ENCODE data around the gene SAMHD1. TPM values are rescaled to one million over a fixed set of nuclear protein-coding genes. Genes with fewer than 3 reads are reported as not detected.

Gene SAMHD1
- total RNA-seq, 4 donors from 2014 or later: 17.0 to 212 (median 66.0) TPM

- peaks cover 0 to 4% (median 0%) of the 10 kb centered on the region in 3 donors for H3K36me3 ChIP-seq
- 67 to 74% methylated on average over 6 of the region's 6 CpGs for WGBS, 2 donors
- no peak overlapping the region for H3K4me3 ChIP-seq
- TF ChIP-seq POLR2A (IDR thresholded peaks at IDR 0.05): no peak
- TF ChIP-seq, protein P1, sequence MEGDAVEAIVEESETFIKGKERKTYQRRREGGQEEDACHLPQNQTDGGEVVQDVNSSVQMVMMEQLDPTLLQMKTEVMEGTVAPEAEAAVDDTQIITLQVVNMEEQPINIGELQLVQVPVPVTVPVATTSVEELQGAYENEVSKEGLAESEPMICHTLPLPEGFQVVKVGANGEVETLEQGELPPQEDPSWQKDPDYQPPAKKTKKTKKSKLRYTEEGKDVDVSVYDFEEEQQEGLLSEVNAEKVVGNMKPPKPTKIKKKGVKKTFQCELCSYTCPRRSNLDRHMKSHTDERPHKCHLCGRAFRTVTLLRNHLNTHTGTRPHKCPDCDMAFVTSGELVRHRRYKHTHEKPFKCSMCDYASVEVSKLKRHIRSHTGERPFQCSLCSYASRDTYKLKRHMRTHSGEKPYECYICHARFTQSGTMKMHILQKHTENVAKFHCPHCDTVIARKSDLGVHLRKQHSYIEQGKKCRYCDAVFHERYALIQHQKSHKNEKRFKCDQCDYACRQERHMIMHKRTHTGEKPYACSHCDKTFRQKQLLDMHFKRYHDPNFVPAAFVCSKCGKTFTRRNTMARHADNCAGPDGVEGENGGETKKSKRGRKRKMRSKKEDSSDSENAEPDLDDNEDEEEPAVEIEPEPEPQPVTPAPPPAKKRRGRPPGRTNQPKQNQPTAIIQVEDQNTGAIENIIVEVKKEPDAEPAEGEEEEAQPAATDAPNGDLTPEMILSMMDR (IDR thresholded peaks at IDR 0.05): no peak
- no peak overlapping the region for H3K27ac ChIP-seq
- intact Hi-C loops (cut with DNase I): no loop called here
- no peak for DNase-seq
- H3K27me3 ChIP-seq: no peaks in the 10 kb centered on the region
- peaks cover 0 to 23% (median 9%) of the 10 kb centered on the region in 3 donors for H3K4me1 ChIP-seq
- no peaks in the 10 kb centered on the region for H3K9me3 ChIP-seq
Observed at GRCh38 chr20:36883977-36884535, 67.5 kb downstream of the SAMHD1 start.

DNA sequence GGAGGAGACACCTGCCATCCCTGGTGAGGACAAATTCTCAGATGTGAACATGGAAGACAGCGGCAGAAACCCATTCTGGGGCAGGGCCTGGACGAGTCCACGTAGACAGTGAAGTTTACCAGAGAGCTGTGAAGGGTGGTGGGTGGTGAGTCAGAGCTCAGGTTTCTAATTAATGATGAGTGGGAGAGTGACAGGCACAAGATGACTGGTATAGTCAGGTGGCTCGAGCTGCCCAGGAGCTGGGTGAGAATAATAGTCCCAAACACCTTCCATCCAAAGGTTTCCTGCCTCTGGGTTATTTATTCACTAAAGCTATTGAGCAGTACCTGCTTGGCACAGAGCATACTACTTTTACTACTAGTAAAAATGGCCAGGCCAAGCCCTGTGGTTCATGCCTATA lies 69.6 kb downstream of the SAMHD1 start:
- Histone ChIP-seq H3K27ac (no peak overlapping the region), H3K9me3 (no peaks in the 10 kb centered on the region), H3K4me1 (peaks cover 4 to 24% (median 7%) of the 10 kb centered on the region in 3 donors), H3K4me3 (no peak overlapping the region), H3K27me3 (no peaks in the 10 kb centered on the region), H3K36me3 (no peaks in the 10 kb centered on the region)
- intact Hi-C loops (cut with DNase I): no loop called here
- WGBS, 2 donors: 52 to 62% methylated on average over 4 of the region's 4 CpGs
- TF ChIP-seq, protein P1 (IDR thresholded peaks at IDR 0.05): no peak
- TF ChIP-seq POLR2A (IDR thresholded peaks at IDR 0.05): no peak
- DNase-seq: no peak

DNA sequence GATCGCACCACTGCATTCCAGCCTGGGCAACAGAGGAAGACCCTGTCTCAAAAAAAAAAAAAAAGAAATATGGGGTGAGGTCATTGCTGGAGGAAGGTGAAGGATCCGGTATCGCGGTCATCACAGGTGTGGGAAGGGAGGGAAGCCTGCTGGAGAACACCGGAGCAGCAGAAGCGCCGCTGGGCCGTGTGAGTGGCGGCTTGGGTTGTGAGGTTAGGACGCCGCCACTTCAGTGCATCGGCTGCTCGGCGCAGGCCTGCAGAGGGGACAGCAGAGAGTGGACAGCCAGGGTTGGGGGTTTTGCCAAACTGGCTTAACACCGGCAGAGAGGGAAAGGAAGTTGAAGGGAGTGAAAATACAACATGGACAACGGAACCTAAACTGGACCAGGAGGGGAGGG lies 70.2 kb downstream of the SAMHD1 start:
- no peak for DNase-seq
- intact Hi-C loops (cut with DNase I): no loop called here
- WGBS, 2 donors: 88 to 89% methylated on average over 16 of the region's 16 CpGs
- TF ChIP-seq POLR2A (IDR thresholded peaks at IDR 0.05): no peak
- TF ChIP-seq, protein P1 (IDR thresholded peaks at IDR 0.05): no peak
- Histone ChIP-seq H3K27ac (no peak overlapping the region), H3K27me3 (no peaks in the 10 kb centered on the region), H3K9me3 (no peaks in the 10 kb centered on the region), H3K4me1 (peaks cover 4 to 22% (median 6%) of the 10 kb centered on the region in 3 donors), H3K36me3 (no peaks in the 10 kb centered on the region), H3K4me3 (no peak overlapping the region)

DNA sequence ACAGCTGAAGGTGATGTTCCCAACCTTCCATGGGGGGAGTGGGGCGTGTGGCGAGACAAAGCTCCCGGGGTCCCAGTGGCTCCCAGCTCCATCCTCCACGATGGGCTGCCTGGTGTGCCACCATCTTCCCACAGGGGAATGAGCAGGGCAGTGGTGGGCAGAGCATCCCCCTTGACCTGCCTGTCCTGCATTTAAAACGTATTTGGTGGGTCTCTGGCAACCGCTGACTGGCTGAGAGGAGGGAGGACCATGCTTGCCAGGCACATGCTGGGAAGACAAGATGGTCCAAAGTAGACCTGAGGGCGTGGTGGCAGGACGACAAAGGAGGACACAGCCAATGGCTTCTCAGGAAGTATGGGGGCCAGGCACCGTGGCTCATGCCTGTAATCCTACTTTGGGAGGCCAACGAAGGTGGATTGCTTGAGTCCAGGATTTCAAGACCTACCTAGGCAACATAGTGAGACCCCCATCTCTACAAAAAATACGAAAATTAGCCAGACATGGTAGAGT lies 70.7 kb downstream of the SAMHD1 start:
- no peaks in the 10 kb centered on the region for H3K27me3 ChIP-seq
- H3K4me3 ChIP-seq: no peak overlapping the region
- DNase-seq: no peak
- 73 to 83% methylated on average over 5 to 8 of the region's 11 CpGs for WGBS, 2 donors
- no peaks in the 10 kb centered on the region for H3K36me3 ChIP-seq
- TF ChIP-seq, protein P1 (IDR thresholded peaks at IDR 0.05): no peak
- no peak for TF ChIP-seq POLR2A (IDR thresholded peaks at IDR 0.05)
- H3K4me1 ChIP-seq: peaks cover 4 to 27% (median 9%) of the 10 kb centered on the region in 3 donors
- intact Hi-C loops (cut with DNase I): no loop called here
- H3K9me3 ChIP-seq: no peaks in the 10 kb centered on the region
- H3K27ac ChIP-seq: no peak overlapping the region

- DNase-seq: no peak
- Histone ChIP-seq H3K4me3 (no peak overlapping the region), H3K27me3 (no peaks in the 10 kb centered on the region), H3K9me3 (no peaks in the 10 kb centered on the region), H3K27ac (no peak overlapping the region), H3K4me1 (peaks cover 10 to 30% (median 11%) of the 10 kb centered on the region in 3 donors), H3K36me3 (no peaks in the 10 kb centered on the region)
- 80 to 88% methylated on average over 1 to 10 of the region's 10 CpGs for WGBS, 2 donors
- TF ChIP-seq, protein P1 (IDR thresholded peaks at IDR 0.05): no peak
- no peak for TF ChIP-seq POLR2A (IDR thresholded peaks at IDR 0.05)
- intact Hi-C loops (cut with DNase I): no loop called here
Observed at GRCh38 chr20:36878941-36879340, 72.6 kb downstream of the SAMHD1 start.

All from esophagus squamous epithelium (tissue), 5 donors.